Psoas muscle (tissue), 8 donors: ENCODE data around the gene SAMD9. TPM values are rescaled to one million over a fixed set of nuclear protein-coding genes. Genes with fewer than 3 reads are reported as not detected.
"Not testable (repeated sequence)": the region's sequence is repeated elsewhere in the genome, so short reads cannot be mapped to it uniquely, and the experiment has no call there.

ENCODE experiments used
- ATAC-seq, 4 donors: fragments of 200-7000 bp; cut with Tn5 transposase; one replicate each; pipeline ENCODE4 v1.9.1; 2020; ENCODE audit warnings: moderate library complexity in 3 of 4, mild to moderate bottlenecking in 2 of 4
- DNase-seq, 2 donors: peaks; one replicate each; pipeline ENCODE4 v3.0.0-alpha.2; 2020
- H3K27ac ChIP-seq: fragments of 200-600 bp; one replicate; pipeline ENCODE4 v1.8.0; 2022
- H3K27me3 ChIP-seq, 3 donors: fragments of 200-600 bp in 1 of 3; one replicate each; pipeline versions ENCODE4 v1.6.1 to v1.8.0; 2013 to 2022; ENCODE audit warnings: low read length in 2 of 3, mild to moderate bottlenecking in 2 of 3, moderate library complexity in 1 of 3; ENCODE audit not compliant: insufficient read depth in 3 of 3
- H3K36me3 ChIP-seq, 2 donors: fragments of 200-600 bp in 1 of 2; one replicate each; pipeline versions ENCODE4 v1.6.1 to v1.8.0; 2013 to 2022; ENCODE audit warnings: low read depth in 1 of 2, mild to moderate bottlenecking in 1 of 2, moderate library complexity in 1 of 2; ENCODE audit not compliant: insufficient read depth in 1 of 2
- H3K4me1 ChIP-seq: fragments of 200-600 bp; one replicate; pipeline ENCODE4 v1.8.0; 2022
- H3K4me3 ChIP-seq: fragments of 200-600 bp; one replicate; pipeline ENCODE4 v1.8.0; 2022; ENCODE audit warnings: mild to moderate bottlenecking
- H3K9me3 ChIP-seq: fragments of 200-600 bp; one replicate; pipeline ENCODE4 v1.8.0; 2022
- CTCF ChIP-seq: fragments of 200-600 bp; IDR thresholded peaks from one replicate; pipeline ENCODE4 v1.8.0; 2022; ENCODE audit warnings: antibody characterized with exemption
- WGBS, 3 donors: extraction: QIAGEN DNeasy Blood & Tissue Kit; methylation state at CpG; one replicate each; pipeline versions ENCODE4 v1.1.6 to v1.1.7; 2013; 5-methylcytosine and 5-hydroxymethylcytosine counted together
- intact Hi-C, 2 donors: fragments of 100-400 bp; cut with DNase I; formaldehyde crosslinking; loops; one replicate each; pipeline versions ENCODE4 v1.11.0 to v1.14.2; 2022
- polyA plus RNA-seq, 3 donors: library from polyadenylated mRNA; stranded (reverse); fragments of 200-250 nt; gene quantifications; one replicate each; pipeline ENCODE4 v1.2.3, GENCODE V29; 2013
- total RNA-seq, 4 donors: library from RNA; stranded (reverse); fragmentation: NEBNext Ultra II Directional in 2 of 4; extraction: Animal tissue kit (Norgen Biotek cat#: 25700) in 2 of 4; gene quantifications; one replicate each; pipeline versions ENCODE4 v1.2.1 to v1.2.4, GENCODE V29; 2021 to 2023
- donor health status: healthy with polysubstance abuse.
- donor health status: DM: no; HTN: no; CAD: no; lungs with moderate emphysema.
- donor health status: Bipolar disorder and iron deficiency.
- donor health status: healthy.
- donor health status: DM: yes; HTN: yes; CAD: no.
- donor health status: DM: no; HTN: no; CAD: no.
- donor health status: DM: no; HTN: no; CAD: no.
- donor health status: DM: yes; HTN: yes; CAD: no.

The SAMD9 gene
- total and polyA plus RNA-seq, 7 donors: 0.53 to 2.3 (median 0.93) TPM

DNA sequence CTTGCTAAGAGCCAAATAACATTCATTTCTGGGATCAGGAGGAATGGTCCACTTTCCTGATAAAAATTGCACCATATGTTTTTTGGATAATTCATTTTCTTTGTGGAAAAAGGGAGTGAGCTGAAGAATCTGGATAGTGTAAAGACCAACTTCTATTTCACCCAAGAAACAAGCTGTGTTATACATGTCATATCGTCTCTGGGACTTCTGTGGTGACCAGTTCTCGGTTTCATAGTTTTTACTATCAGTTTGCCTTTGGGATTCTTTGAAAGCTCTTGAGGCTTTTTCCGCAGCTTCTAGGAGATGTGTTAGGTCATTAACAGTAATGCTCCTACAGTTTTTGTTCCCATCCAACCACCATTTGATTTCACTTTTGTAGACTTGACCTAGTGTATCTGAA is 14.4 kb upstream of the SAMD9 start:
- intact Hi-C loops: no loop called here
- H3K9me3 ChIP-seq: peaks cover 27% of the 10 kb centered on the region
- peaks cover 5 to 20% of the 10 kb centered on the region in 2 donors for H3K36me3 ChIP-seq
- WGBS, 3 donors: 91 to 94% (median 93%) methylated on average over 3 of the region's 3 CpGs
- H3K4me1 ChIP-seq: no peaks in the 10 kb centered on the region
- H3K27me3 ChIP-seq: no peaks in the 10 kb centered on the region
- H3K27ac ChIP-seq: no peak overlapping the region
- no peak for DNase-seq
- TF ChIP-seq CTCF: no peak
- H3K4me3 ChIP-seq: no peak overlapping the region
- ATAC-seq: no peak

GRCh38 chr7:93126954-93127353 is 9.2 kb upstream of the SAMD9 start:
- WGBS, 3 donors: 91 to 97% (median 96%) methylated on average over 1 of the region's 1 CpG

DNA sequence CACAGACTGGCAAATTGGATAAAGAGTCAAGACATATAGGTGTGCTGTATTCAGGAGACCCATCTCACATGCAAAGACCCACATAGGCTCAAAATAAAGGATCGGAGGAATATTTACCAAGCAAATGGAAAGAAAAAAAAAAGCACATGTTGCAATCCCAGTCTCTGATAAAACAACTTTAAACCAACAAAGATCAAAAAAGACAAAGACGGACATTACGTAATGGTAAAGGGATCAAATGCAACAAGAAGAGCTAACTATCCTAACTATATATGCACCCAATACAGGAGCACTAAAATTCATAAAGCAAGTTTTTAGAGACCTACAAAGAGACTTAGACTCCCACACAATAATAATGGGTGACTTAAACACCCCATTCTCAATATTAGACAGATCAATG is 5.8 kb upstream of the SAMD9 start:
- 84 to 98% (median 97%) methylated on average over 3 of the region's 3 CpGs for WGBS, 3 donors
- H3K9me3 ChIP-seq, ATAC-seq, H3K27me3 ChIP-seq, H3K27ac ChIP-seq, intact Hi-C loops, DNase-seq, H3K36me3 ChIP-seq, H3K4me3 ChIP-seq, H3K4me1 ChIP-seq: not testable (repeated sequence)

More at GRCh38 chr7:93126954-93127353, 9.2 kb upstream of the SAMD9 start:
- intact Hi-C loops, ATAC-seq, H3K4me3 ChIP-seq, DNase-seq, H3K4me1 ChIP-seq, H3K27me3 ChIP-seq, H3K36me3 ChIP-seq, H3K9me3 ChIP-seq, H3K27ac ChIP-seq: not testable (repeated sequence)

DNA sequence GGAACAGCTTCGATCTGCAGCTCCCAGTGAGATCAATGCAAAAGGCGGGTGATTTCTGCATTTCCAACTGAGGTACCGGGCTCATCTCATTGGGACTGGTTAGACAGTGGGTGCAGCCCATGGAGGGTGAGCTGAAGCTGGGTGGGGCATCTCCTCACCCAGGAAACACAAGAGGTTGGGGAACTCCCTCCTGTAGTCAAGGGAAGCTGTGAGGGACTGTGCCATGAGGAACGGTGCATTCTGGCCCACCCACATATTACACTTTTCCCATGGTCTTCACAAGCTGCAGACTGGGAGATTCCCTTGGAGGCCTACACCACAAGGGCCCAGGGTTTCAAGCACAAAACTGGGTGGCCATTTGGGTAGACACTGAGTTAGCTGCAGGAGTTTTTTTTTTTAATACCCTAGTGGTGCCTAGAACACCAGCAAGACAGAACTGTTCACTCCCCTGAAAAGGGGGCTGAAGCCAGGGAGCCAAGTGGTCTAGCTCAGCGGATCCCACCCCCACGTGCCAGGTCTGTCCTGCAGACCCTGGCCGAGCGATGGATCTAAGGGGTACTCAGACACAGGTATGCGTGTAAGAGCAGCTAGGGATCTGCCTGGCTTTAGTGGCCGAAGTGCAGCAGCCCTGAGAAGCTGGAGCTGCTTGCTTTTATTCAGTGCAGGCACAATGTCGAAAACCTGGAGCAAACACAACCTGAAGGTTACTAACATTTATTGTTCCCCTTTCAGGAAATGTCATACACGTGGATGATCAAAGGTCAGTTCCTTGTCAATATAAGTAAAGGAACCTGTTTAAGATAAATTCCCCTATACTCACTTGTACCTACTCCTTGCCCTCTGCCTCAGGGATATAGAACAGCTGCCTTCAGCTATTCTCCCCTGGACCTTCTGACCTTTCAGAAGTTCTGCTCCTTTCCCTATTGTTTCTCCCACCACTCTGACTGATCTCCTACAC is 3.1 kb upstream of the SAMD9 start:
- Histone ChIP-seq H3K4me3 (no peak overlapping the region), H3K27me3 (no peaks in the 10 kb centered on the region), H3K4me1 (no peaks in the 10 kb centered on the region), H3K9me3 (no peaks in the 10 kb centered on the region), H3K36me3 (no peaks in the 10 kb centered on the region), H3K27ac (no peak overlapping the region)
- no peak for TF ChIP-seq CTCF
- WGBS, 3 donors: 92 to 93% (median 93%) methylated on average over 12 of the region's 12 CpGs
- ATAC-seq (no peak), DNase-seq (no peak)
- intact Hi-C loops: no loop called here

DNA sequence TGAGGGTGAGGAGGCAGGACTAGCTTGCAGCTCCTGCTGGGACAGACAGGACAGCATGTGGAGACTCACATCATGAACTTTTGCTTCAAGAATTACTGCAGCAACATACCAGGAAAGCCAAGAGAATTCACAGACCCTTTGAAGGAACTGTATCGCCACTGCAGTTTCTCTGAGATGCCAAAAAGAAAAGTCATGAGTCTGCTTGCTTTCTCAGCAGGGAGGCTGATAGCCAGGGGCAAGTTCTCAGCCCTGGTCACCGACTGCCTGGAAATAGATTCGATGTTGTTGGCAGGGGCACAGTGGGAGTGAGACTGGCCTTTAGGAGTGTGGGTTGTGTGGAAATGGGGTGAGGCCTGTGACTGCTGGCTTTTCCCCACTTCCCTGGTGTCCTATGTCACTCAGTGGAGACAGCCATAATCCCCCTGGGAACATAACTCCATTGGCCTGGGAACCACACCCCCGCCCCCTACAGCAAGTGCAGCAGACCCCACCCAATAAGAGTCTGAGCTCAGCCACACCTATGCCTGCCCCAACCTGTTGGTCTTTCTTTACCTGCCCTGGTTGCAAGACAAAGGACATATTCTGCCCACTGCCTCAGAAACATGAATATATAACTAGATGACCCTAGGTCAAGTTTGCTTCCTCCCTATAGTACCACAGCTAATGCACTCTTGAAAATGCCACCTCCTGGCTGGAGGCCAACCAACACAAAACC is 1.6 kb upstream of the SAMD9 start:
- H3K4me1 ChIP-seq: no peaks in the 10 kb centered on the region
- no peak for DNase-seq
- intact Hi-C loops: no loop called here
- no peaks in the 10 kb centered on the region for H3K36me3 ChIP-seq
- no peaks in the 10 kb centered on the region for H3K27me3 ChIP-seq
- WGBS, 3 donors: 70 to 87% (median 79%) methylated on average over 4 of the region's 4 CpGs
- no peak overlapping the region for H3K4me3 ChIP-seq
- TF ChIP-seq CTCF: no peak
- ATAC-seq: no peak
- H3K9me3 ChIP-seq: peaks cover 3% of the 10 kb centered on the region
- no peak overlapping the region for H3K27ac ChIP-seq
